Transverse colon (tissue), 3 donors: ENCODE data around the gene GPC5.

Source experiments
- CTCF ChIP-seq, 5 experiments: fragments of 200-600 bp in 3 of 5; fragments of 450-650 bp in 2 of 5; sonication (generic) in 3 of 5; IDR thresholded peaks; 1 replicate in 2 of 5; 2 replicates in 3 of 5; pipeline ENCODE4 v1.5.1; 2016 to 2017; ENCODE audit warnings: antibody characterized with exemption in 5 of 5, inconsistent platforms in 3 of 5, mild to moderate bottlenecking in 2 of 5, moderate library complexity in 1 of 5
- EP300 ChIP-seq: sonication (generic); formaldehyde crosslinking; IDR thresholded peaks from one replicate; pipeline ENCODE4 v1.6.1; 2017; ENCODE audit warnings: antibody characterized with exemption, low read depth

DNA sequence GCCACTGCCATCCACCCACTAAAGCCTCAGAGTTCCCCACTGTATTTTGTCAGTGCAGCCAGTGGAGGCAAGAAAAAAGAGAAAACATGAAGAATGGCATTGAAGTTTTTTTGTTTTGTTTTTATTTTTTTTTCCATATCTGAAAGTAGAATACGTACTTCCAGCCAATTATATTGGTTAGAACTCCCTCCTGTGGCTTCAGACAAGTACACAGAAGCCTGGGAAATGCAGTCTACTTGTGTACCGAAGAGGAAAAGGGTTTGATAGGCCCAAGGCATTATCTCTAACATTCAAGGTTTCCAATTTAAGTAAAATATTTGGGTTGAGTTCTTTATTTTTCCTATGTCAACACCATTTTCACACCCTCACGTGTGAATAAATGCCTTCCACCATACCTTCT lies 1131.9 kb downstream of the GPC5 start:
- TF ChIP-seq CTCF (IDR thresholded peaks at IDR 0.05) = peak in 1 of 5 experiments; percentile 16
- no peak for TF ChIP-seq EP300
